ENCODE measurements around the gene CBFA2T2. TPM values are rescaled to one million over a fixed set of nuclear protein-coding genes. Genes with fewer than 3 reads are reported as not detected.

CBFA2T2 gene
- total RNA-seq, 1 donor: 11.2 TPM

- Histone ChIP-seq H3K4me3 (ENCODE audit: insufficient read depth, low read length) (no peak overlapping the region), H3K79me2 (ENCODE audit: insufficient read depth, low read length) (peaks cover 13% of the 10 kb centered on the region), H4K20me1 (ENCODE audit: insufficient read depth, low read length) (peaks cover 2% of the 10 kb centered on the region), H3K4me2 (ENCODE audit: insufficient read depth, low read length) (no peak overlapping the region), H3K27me3 (ENCODE audit: insufficient read depth, low read length) (no peaks in the 10 kb centered on the region), H2AFZ (ENCODE audit: low read length) (no peak overlapping the region), H3K27ac (ENCODE audit: low read depth, low read length) (no peak overlapping the region), H3K36me3 (ENCODE audit: insufficient read depth, low read length) (no peaks in the 10 kb centered on the region), H3K9me3 (ENCODE audit: low read depth, low read length) (no peaks in the 10 kb centered on the region), H3K4me1 (ENCODE audit: insufficient read depth, low read length) (no peaks in the 10 kb centered on the region)
- no peak for DNase-seq (ENCODE audit: insufficient read length, low spot score, missing footprints)
- no peak for TF ChIP-seq CTCF (IDR thresholded peaks at IDR 0.05; ENCODE audit: extremely low read depth, low read depth, low read length)
Measured at GRCh38 chr20:33567949-33568348, 78.1 kb downstream of the CBFA2T2 start.

GRCh38 chr20:33568378-33568777, 78.5 kb downstream of the CBFA2T2 start:
- H3K36me3 ChIP-seq (ENCODE audit: insufficient read depth, low read length): no peaks in the 10 kb centered on the region
- H2AFZ ChIP-seq (ENCODE audit: low read length): no peak overlapping the region
- H3K4me3 ChIP-seq (ENCODE audit: insufficient read depth, low read length): no peak overlapping the region
- H3K27me3 ChIP-seq (ENCODE audit: insufficient read depth, low read length): no peaks in the 10 kb centered on the region
- no peaks in the 10 kb centered on the region for H3K9me3 ChIP-seq (ENCODE audit: low read depth, low read length)
- TF ChIP-seq CTCF (IDR thresholded peaks at IDR 0.05; ENCODE audit: extremely low read depth, low read depth, low read length): no peak
- H4K20me1 ChIP-seq (ENCODE audit: insufficient read depth, low read length): peaks cover 2% of the 10 kb centered on the region
- H3K27ac ChIP-seq (ENCODE audit: low read depth, low read length): no peak overlapping the region
- DNase-seq (ENCODE audit: insufficient read length, low spot score, missing footprints): no peak
- H3K79me2 ChIP-seq (ENCODE audit: insufficient read depth, low read length): peaks cover 13% of the 10 kb centered on the region
- H3K4me2 ChIP-seq (ENCODE audit: insufficient read depth, low read length): no peak overlapping the region
- no peaks in the 10 kb centered on the region for H3K4me1 ChIP-seq (ENCODE audit: insufficient read depth, low read length)

GRCh38 chr20:33568868-33569801, 79.2 kb downstream of the CBFA2T2 start:
- Histone ChIP-seq H3K27me3 (ENCODE audit: insufficient read depth, low read length) (no peaks in the 10 kb centered on the region), H3K9me3 (ENCODE audit: low read depth, low read length) (no peaks in the 10 kb centered on the region), H3K36me3 (ENCODE audit: insufficient read depth, low read length) (no peaks in the 10 kb centered on the region), H3K4me3 (ENCODE audit: insufficient read depth, low read length) (no peak overlapping the region), H3K79me2 (ENCODE audit: insufficient read depth, low read length) (peaks cover 15% of the 10 kb centered on the region), H3K4me1 (ENCODE audit: insufficient read depth, low read length) (no peaks in the 10 kb centered on the region), H3K4me2 (ENCODE audit: insufficient read depth, low read length) (no peak overlapping the region), H2AFZ (ENCODE audit: low read length) (no peak overlapping the region), H4K20me1 (ENCODE audit: insufficient read depth, low read length) (peaks cover 2% of the 10 kb centered on the region), H3K27ac (ENCODE audit: low read depth, low read length) (no peak overlapping the region)
- no peak for TF ChIP-seq CTCF (IDR thresholded peaks at IDR 0.05; ENCODE audit: extremely low read depth, low read depth, low read length)
- DNase-seq (ENCODE audit: insufficient read length, low spot score, missing footprints): no peak

GRCh38 chr20:33569802-33570391, 80.0 kb downstream of the CBFA2T2 start:
- Histone ChIP-seq H2AFZ (ENCODE audit: low read length) (no peak overlapping the region), H3K27ac (ENCODE audit: low read depth, low read length) (no peak overlapping the region), H4K20me1 (ENCODE audit: insufficient read depth, low read length) (peaks cover 2% of the 10 kb centered on the region), H3K4me1 (ENCODE audit: insufficient read depth, low read length) (no peaks in the 10 kb centered on the region), H3K79me2 (ENCODE audit: insufficient read depth, low read length) (peaks cover 15% of the 10 kb centered on the region), H3K4me2 (ENCODE audit: insufficient read depth, low read length) (no peak overlapping the region), H3K9me3 (ENCODE audit: low read depth, low read length) (no peaks in the 10 kb centered on the region), H3K4me3 (ENCODE audit: insufficient read depth, low read length) (no peak overlapping the region), H3K27me3 (ENCODE audit: insufficient read depth, low read length) (no peaks in the 10 kb centered on the region), H3K36me3 (ENCODE audit: insufficient read depth, low read length) (no peaks in the 10 kb centered on the region)
- no peak for TF ChIP-seq CTCF (IDR thresholded peaks at IDR 0.05; ENCODE audit: extremely low read depth, low read depth, low read length)
- DNase-seq (ENCODE audit: insufficient read length, low spot score, missing footprints): no peak
